ENCODE results near the gene SMURF2.

Gene SMURF2

GRCh38 chr17:64551461-64551860 lies 110.6 kb downstream of the SMURF2 start:
- in situ Hi-C loops (cut with HindIII; ENCODE audit: low sequenced_read_pairs), result no loop called here
- no peak for DNase-seq (ENCODE audit: low read depth, low spot score)

GRCh38 chr17:64547319-64547718 lies 114.8 kb downstream of the SMURF2 start:
- DNase-seq (ENCODE audit: low read depth, low spot score), result no peak
- in situ Hi-C loops (cut with HindIII; ENCODE audit: low sequenced_read_pairs), result no loop called here
- H3K4me3 ChIP-seq (ENCODE audit: low read depth, low read length), result no peak overlapping the region
- no peak for TF ChIP-seq CTCF (IDR thresholded peaks at IDR 0.05; ENCODE audit: low read depth, low read length)

More at GRCh38 chr17:64551461-64551860, 110.6 kb downstream of the SMURF2 start:
- H3K4me3 ChIP-seq (ENCODE audit: low read depth, low read length), result no peak overlapping the region
- TF ChIP-seq CTCF (IDR thresholded peaks at IDR 0.05; ENCODE audit: low read depth, low read length), result no peak

GRCh38 chr17:64546716-64547115 lies 115.4 kb downstream of the SMURF2 start:
- no peak for DNase-seq (ENCODE audit: low read depth, low spot score)
- no peak for TF ChIP-seq CTCF (IDR thresholded peaks at IDR 0.05; ENCODE audit: low read depth, low read length)
- no peak overlapping the region for H3K4me3 ChIP-seq (ENCODE audit: low read depth, low read length)
- in situ Hi-C loops (cut with HindIII; ENCODE audit: low sequenced_read_pairs), result no loop called here

GRCh38 chr17:64544742-64545141 lies 117.4 kb downstream of the SMURF2 start:
- DNase-seq (ENCODE audit: low read depth, low spot score), result no peak
- TF ChIP-seq CTCF (IDR thresholded peaks at IDR 0.05; ENCODE audit: low read depth, low read length), result no peak
- H3K4me3 ChIP-seq (ENCODE audit: low read depth, low read length), result no peak overlapping the region
- in situ Hi-C loops (cut with HindIII; ENCODE audit: low sequenced_read_pairs), result no loop called here

GRCh38 chr17:64540118-64540776 lies 121.9 kb downstream of the SMURF2 start:
- in situ Hi-C loops (cut with HindIII; ENCODE audit: low sequenced_read_pairs), result no loop called here
- DNase-seq (ENCODE audit: low read depth, low spot score), result no peak
- TF ChIP-seq CTCF (IDR thresholded peaks at IDR 0.05; ENCODE audit: low read depth, low read length), result no peak
- H3K4me3 ChIP-seq (ENCODE audit: low read depth, low read length), result no peak overlapping the region

- TF ChIP-seq CTCF (IDR thresholded peaks at IDR 0.05; ENCODE audit: low read depth, low read length), result no peak
- in situ Hi-C loops (cut with HindIII; ENCODE audit: low sequenced_read_pairs), result no loop called here
- DNase-seq (ENCODE audit: low read depth, low spot score), result no peak
- H3K4me3 ChIP-seq (ENCODE audit: low read depth, low read length), result no peak overlapping the region
Observed at GRCh38 chr17:64538508-64539130, 123.5 kb downstream of the SMURF2 start.

Data from astrocyte of the spinal cord (primary cell).